T47D (cell line): Measurements from ENCODE around the gene ARMH4.
A peak's percentile ranks its signal among the peaks of the same experiment; 100 is the strongest.

Experiments used
- DNase-seq, 2 experiments: peaks; one replicate each; pipeline versions ENCODE4 v3.0.0 to v3.0.0-alpha.2; 2011 to 2012; ENCODE audit warnings: low read depth in 1 of 2, low spot score in 1 of 2
- JUND ChIP-seq: IDR thresholded peaks from 2 replicates; pipeline ENCODE4 v1.6.1; 2012; ENCODE audit warnings: low read depth
- in situ Hi-C: cut with HindIII; loops from 2 replicates; pipeline ENCODE4 v1.10.0; 2016; ENCODE audit warnings: low sequenced_read_pairs, low pct_unique_long_range_greater_than_20kb

The ARMH4 gene

GRCh38 chr14:58152014-58152857 is at the start of gene ARMH4:
Gene ARMH4 (minus strand): TSS chr14:58152213. CDS start chr14:58139358, 12,855 bp downstream.
- DNase-seq, result peak; percentile 84 to 88
- in situ Hi-C loops, result no loop called here
- no peak for TF ChIP-seq JUND

GRCh38 chr14:58200846-58201245 is 48.8 kb upstream of the ARMH4 start:
- DNase-seq, result no peak
- TF ChIP-seq JUND, result no peak
- in situ Hi-C loops, result no loop called here

- DNase-seq, result no peak
- TF ChIP-seq JUND, result no peak
These were observed 48.4 kb upstream of the ARMH4 start for GRCh38 chr14:58200480-58200841.

GRCh38 chr14:58199726-58200479 is 47.9 kb upstream of the ARMH4 start, which contains the start of gene ACTR10:
Gene ACTR10 (plus strand): TSS chr14:58200149. CDS start chr14:58200218, 69 bp downstream.
- in situ Hi-C loops, result no loop called here
- no peak for TF ChIP-seq JUND
- peak; percentile 81 to 90 for DNase-seq

More at GRCh38 chr14:58200480-58200841, 48.4 kb upstream of the ARMH4 start:
- in situ Hi-C loops, result no loop called here

GRCh38 chr14:58198086-58198485 is 46.1 kb upstream of the ARMH4 start:
- no peak for TF ChIP-seq JUND
- in situ Hi-C loops, result no loop called here
- DNase-seq, result no peak

- TF ChIP-seq JUND, result no peak
- in situ Hi-C loops, result no loop called here
- DNase-seq, result no peak
These were observed 44.2 kb upstream of the ARMH4 start for GRCh38 chr14:58196198-58196597.

- in situ Hi-C loops, result no loop called here
- no peak for DNase-seq
- TF ChIP-seq JUND, result no peak
These were observed 41.5 kb upstream of the ARMH4 start for GRCh38 chr14:58193542-58193941.

GRCh38 chr14:58191763-58192601 is 40.0 kb upstream of the ARMH4 start:
- DNase-seq, result no peak
- TF ChIP-seq JUND, result no peak
- in situ Hi-C loops, result no loop called here

- DNase-seq, result no peak
- no peak for TF ChIP-seq JUND
- in situ Hi-C loops, result no loop called here
These were observed 37.2 kb upstream of the ARMH4 start for GRCh38 chr14:58189176-58189575.

GRCh38 chr14:58177125-58177524 is 25.1 kb upstream of the ARMH4 start:
- TF ChIP-seq JUND, result no peak
- no peak for DNase-seq
- in situ Hi-C loops, result no loop called here

GRCh38 chr14:58171090-58171489 is 19.1 kb upstream of the ARMH4 start:
- DNase-seq, result peak; percentile 91 to 95
- in situ Hi-C loops, result no loop called here
- TF ChIP-seq JUND, result no peak

GRCh38 chr14:58167891-58168290 is 15.9 kb upstream of the ARMH4 start:
- no peak for DNase-seq
- in situ Hi-C loops, result no loop called here
- no peak for TF ChIP-seq JUND

- TF ChIP-seq JUND, result no peak
- DNase-seq, result no peak
- in situ Hi-C loops, result no loop called here
These were observed 15.0 kb upstream of the ARMH4 start for GRCh38 chr14:58167057-58167456.
